Measurements from ENCODE around the gene AAK1.
"Not testable (repeated sequence)": the region's sequence is repeated elsewhere in the genome, so short reads cannot be mapped to it uniquely, and the experiment has no call there.

The AAK1 gene

GRCh38 chr2:69556008-69556407 is 87.5 kb downstream of the AAK1 start:
- no peak for DNase-seq (ENCODE audit: low spot score)
- no peak for TF ChIP-seq CTCF (IDR thresholded peaks at IDR 0.05; ENCODE audit: extremely low read depth, missing control alignments)

GRCh38 chr2:69554981-69555380 is 88.6 kb downstream of the AAK1 start:
- TF ChIP-seq CTCF (IDR thresholded peaks at IDR 0.05; ENCODE audit: extremely low read depth, missing control alignments): no peak
- DNase-seq (ENCODE audit: low spot score): peak; percentile 22

GRCh38 chr2:69554568-69554967 is 89.0 kb downstream of the AAK1 start:
- TF ChIP-seq CTCF (IDR thresholded peaks at IDR 0.05; ENCODE audit: extremely low read depth, missing control alignments): no peak

GRCh38 chr2:69553991-69554390 is 89.5 kb downstream of the AAK1 start:
- TF ChIP-seq CTCF (IDR thresholded peaks at IDR 0.05; ENCODE audit: extremely low read depth, missing control alignments): no peak
- DNase-seq (ENCODE audit: low spot score): no peak

More at GRCh38 chr2:69554568-69554967, 89.0 kb downstream of the AAK1 start:
- no peak for DNase-seq (ENCODE audit: low spot score)

- not testable (repeated sequence) for DNase-seq (ENCODE audit: low spot score)
Observed at GRCh38 chr2:69550511-69550910, 93.0 kb downstream of the AAK1 start.

GRCh38 chr2:69549421-69549820 is 94.1 kb downstream of the AAK1 start:
- DNase-seq (ENCODE audit: low spot score): no peak
- no peak for TF ChIP-seq CTCF (IDR thresholded peaks at IDR 0.05; ENCODE audit: extremely low read depth, missing control alignments)

GRCh38 chr2:69547984-69548715 is 95.4 kb downstream of the AAK1 start:
- DNase-seq (ENCODE audit: low spot score): no peak
- TF ChIP-seq CTCF (IDR thresholded peaks at IDR 0.05; ENCODE audit: extremely low read depth, missing control alignments): no peak

- no peak for DNase-seq (ENCODE audit: low spot score)
- no peak for TF ChIP-seq CTCF (IDR thresholded peaks at IDR 0.05; ENCODE audit: extremely low read depth, missing control alignments)
Observed at GRCh38 chr2:69546646-69547045, 96.9 kb downstream of the AAK1 start.
